Kidney tubule cell (primary cell): ENCODE measurements around the gene LRCH2.
A peak's percentile ranks its signal among the peaks of the same experiment; 100 is the strongest.

ENCODE experiments used
- DNase-seq: peaks from one replicate; pipeline ENCODE4 v3.0.0-alpha.2; 2018; ENCODE audit warnings: low spot score

The LRCH2 gene

GRCh38 chrX:115204040-115204439 is 29.9 kb downstream of the LRCH2 start:
- DNase-seq, result no peak

GRCh38 chrX:115192244-115192700 is 41.6 kb downstream of the LRCH2 start:
- DNase-seq, result no peak

- no peak for DNase-seq
Measured at GRCh38 chrX:115191490-115192243, 42.2 kb downstream of the LRCH2 start.

GRCh38 chrX:115190636-115191489 is 43.0 kb downstream of the LRCH2 start:
- DNase-seq, result no peak

- no peak for DNase-seq
Measured at GRCh38 chrX:115189646-115190635, 44.0 kb downstream of the LRCH2 start.

GRCh38 chrX:115189110-115189509 is 44.8 kb downstream of the LRCH2 start, which contains the start of gene RBMXL3:
Gene RBMXL3 (plus strand): TSS chrX:115189410. CDS start chrX:115189442, 32 bp downstream.
- no peak for DNase-seq

GRCh38 chrX:115183980-115184379 is 49.9 kb downstream of the LRCH2 start:
- DNase-seq, result no peak

GRCh38 chrX:115178473-115178872 is 55.4 kb downstream of the LRCH2 start:
- DNase-seq, result no peak

- no peak for DNase-seq
Measured at GRCh38 chrX:115177932-115178331, 56.0 kb downstream of the LRCH2 start.

- no peak for DNase-seq
Measured at GRCh38 chrX:115174548-115174947, 59.3 kb downstream of the LRCH2 start.

GRCh38 chrX:115173181-115173580 is 60.7 kb downstream of the LRCH2 start:
- DNase-seq, result no peak

- DNase-seq, result peak; percentile 39
Measured at GRCh38 chrX:115147220-115147619, 86.7 kb downstream of the LRCH2 start.

GRCh38 chrX:115142057-115142456 is 91.8 kb downstream of the LRCH2 start:
- DNase-seq, result no peak

- DNase-seq, result no peak
Measured at GRCh38 chrX:115138040-115138439, 95.9 kb downstream of the LRCH2 start.

GRCh38 chrX:115134382-115134781 is 99.5 kb downstream of the LRCH2 start:
- DNase-seq, result no peak

- DNase-seq, result no peak
Measured at GRCh38 chrX:115112411-115112810, 121.5 kb downstream of the LRCH2 start.

- no peak for DNase-seq
Measured at GRCh38 chrX:115098897-115099296, 135.0 kb downstream of the LRCH2 start.

- no peak for DNase-seq
Measured at GRCh38 chrX:115093191-115093590, 140.7 kb downstream of the LRCH2 start.

- DNase-seq, result no peak
Measured at GRCh38 chrX:115089419-115089818, 144.5 kb downstream of the LRCH2 start.

GRCh38 chrX:115068896-115069295 is 165.0 kb downstream of the LRCH2 start:
- DNase-seq, result no peak

GRCh38 chrX:115067812-115068211 is 166.1 kb downstream of the LRCH2 start:
- DNase-seq, result no peak

GRCh38 chrX:115065304-115065703 is 168.6 kb downstream of the LRCH2 start:
- DNase-seq, result no peak
